MCF 10A (cell line): ENCODE measurements around the gene C3orf33. TPM values are rescaled to one million over a fixed set of nuclear protein-coding genes. Genes with fewer than 3 reads are reported as not detected.

Experiments used
- BruUV-seq: library from RNA; stranded (reverse); fragments of 400-500 nt; replicated peaks from 2 replicates; lab custom pipeline; 2021; lab: Mats Ljungman, UMichigan
- CTCF ChIA-PET: fragments of 300-600 bp; sonication (Branson Sonifier 250); formaldehyde crosslinking; extraction: SDS; loops from one replicate; lab custom pipeline; 2021; ENCODE audit warnings: antibody characterized with exemption, inconsistent platforms; lab: Yijun Ruan, JAX
- POLR2A ChIA-PET: fragments of 300-600, 350-650 bp; sonication (Branson Sonifier 250); formaldehyde crosslinking; extraction: SDS; loops from one replicate; lab custom pipeline; 2020; ENCODE audit warnings: antibody characterized with exemption, inconsistent platforms; lab: Yijun Ruan, JAX
- DNase-seq: peaks from one replicate; pipeline ENCODE4 v3.0.0-alpha.2; 2018; ENCODE audit not compliant: unreplicated experiment
- H3K27ac Mint-ChIP-seq: one replicate; pipeline ENCODE4 v1.8.0; 2022; ENCODE audit warnings: mild to moderate bottlenecking, low read depth, mixed read lengths; ENCODE audit not compliant: unreplicated experiment
- H3K27me3 Mint-ChIP-seq: one replicate; pipeline ENCODE4 v1.8.0; 2022; ENCODE audit warnings: mixed read lengths; ENCODE audit not compliant: insufficient read depth, unreplicated experiment
- H3K36me3 Mint-ChIP-seq: one replicate; pipeline ENCODE4 v1.8.0; 2022; ENCODE audit warnings: mild to moderate bottlenecking, moderate library complexity, mixed read lengths; ENCODE audit not compliant: insufficient read depth, unreplicated experiment
- H3K4me1 Mint-ChIP-seq: one replicate; pipeline ENCODE4 v1.8.0; 2022; ENCODE audit warnings: mixed read lengths; ENCODE audit not compliant: insufficient read depth, unreplicated experiment
- H3K4me3 Mint-ChIP-seq: one replicate; pipeline ENCODE4 v1.8.0; 2022; ENCODE audit warnings: mild to moderate bottlenecking, moderate library complexity, mixed read lengths; ENCODE audit not compliant: unreplicated experiment
- H3K9me3 Mint-ChIP-seq: one replicate; pipeline ENCODE4 v1.8.0; 2022; ENCODE audit warnings: mixed read lengths; ENCODE audit not compliant: unreplicated experiment
- CTCF ChIP-seq: fragments of 200-600 bp; IDR thresholded peaks from one replicate; pipeline ENCODE4 v1.8.0; 2022; ENCODE audit warnings: antibody characterized with exemption, mild to moderate bottlenecking; ENCODE audit not compliant: unreplicated experiment
- intact Hi-C: fragments of 100-400 bp; cut with micrococcal nuclease; formaldehyde crosslinking; loops from 2 replicates; pipeline ENCODE4 v1.14.1; 2022
- total RNA-seq: library from RNA; stranded (reverse); gene quantifications from 2 replicates; pipeline ENCODE4 v1.2.3, GENCODE V29; 2022

Gene C3orf33
- total RNA-seq, 1 experiment from 2014 or later, result 3.6 TPM

- DNase-seq, result peak; percentile 73
- POLR2A ChIA-PET, result interaction anchor here (0.7 kb wide), 1 partner anchor 61 kb away, joined by 3 read pairs; no protein-coding TSS in a partner anchor
- no peaks in the 10 kb centered on the region for H3K9me3 Mint-ChIP-seq
- no peaks in the 10 kb centered on the region for H3K36me3 Mint-ChIP-seq
- peaks cover 24% of the 10 kb centered on the region for H3K27me3 Mint-ChIP-seq
- BruUV-seq, result no TSS peak
- H3K4me1 Mint-ChIP-seq, result peaks cover 5% of the 10 kb centered on the region
- intact Hi-C loops, result no loop called here
- peak within 1 kb of the TSS; percentile 78 for H3K4me3 Mint-ChIP-seq
- no peak for TF ChIP-seq CTCF
- H3K27ac Mint-ChIP-seq, result peak within 1 kb of the TSS; percentile 64
- CTCF ChIA-PET, result interaction anchor here (0.6 kb wide), 2 partner anchors 25 to 33 kb away, joined by 3 read pairs; no protein-coding TSS in a partner anchor
Measured at GRCh38 chr3:155744626-155745324, 61.3 kb downstream of the C3orf33 start, which contains the start of gene PLCH1. PLCH1 (minus strand) TSS chr3:155745071; CDS start chr3:155704224, 40,847 bp downstream.

DNA sequence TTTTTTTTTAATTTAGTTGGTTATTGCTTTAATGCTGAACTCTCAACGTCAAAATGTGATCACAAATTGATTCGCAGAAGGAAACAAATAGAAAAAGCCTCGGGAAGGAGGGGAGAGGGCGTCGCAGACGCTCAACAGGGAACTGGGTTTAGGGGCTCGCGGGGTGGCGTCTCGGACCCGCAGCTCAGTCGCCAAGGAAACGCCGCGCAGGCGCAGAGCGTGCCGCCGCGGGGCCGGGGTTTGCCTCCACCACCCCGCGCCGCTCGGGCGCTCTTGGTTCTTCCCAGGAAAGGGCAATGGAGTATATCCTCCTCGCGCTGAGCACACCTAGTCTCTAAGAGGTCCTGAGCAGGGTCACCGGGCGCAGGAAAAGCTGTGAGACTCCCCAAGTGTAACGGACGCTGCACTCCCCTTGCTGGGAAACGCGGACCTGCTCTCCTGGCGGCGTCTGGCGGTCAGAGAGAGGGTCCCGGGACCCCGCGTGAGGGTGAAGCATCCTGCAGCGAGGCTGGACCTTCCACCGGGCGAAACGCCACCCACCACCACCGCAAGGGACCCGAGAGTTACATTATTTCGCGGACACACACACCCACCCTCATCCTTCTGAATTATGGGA lies 62.0 kb downstream of the C3orf33 start:
- CTCF ChIA-PET, result interaction anchor here (0.6 to 1.7 kb wide), 3 partner anchors 32 to 63 kb away, joined by 3 to 4 read pairs (median 4); no protein-coding TSS in a partner anchor
- DNase-seq, result peak; percentile 47
- Mint-ChIP-seq H3K27me3 (peaks cover 24% of the 10 kb centered on the region), H3K9me3 (no peaks in the 10 kb centered on the region), H3K4me1 (peaks cover 5% of the 10 kb centered on the region), H3K27ac (peak overlapping the region; percentile 64), H3K36me3 (no peaks in the 10 kb centered on the region), H3K4me3 (peak overlapping the region; percentile 78)
- POLR2A ChIA-PET, result interaction anchor here (0.7 kb wide), 1 partner anchor 61 kb away, joined by 3 read pairs; no protein-coding TSS in a partner anchor
- BruUV-seq, result no TSS peak
- intact Hi-C loops, result no loop called here
- TF ChIP-seq CTCF, result no peak

DNA sequence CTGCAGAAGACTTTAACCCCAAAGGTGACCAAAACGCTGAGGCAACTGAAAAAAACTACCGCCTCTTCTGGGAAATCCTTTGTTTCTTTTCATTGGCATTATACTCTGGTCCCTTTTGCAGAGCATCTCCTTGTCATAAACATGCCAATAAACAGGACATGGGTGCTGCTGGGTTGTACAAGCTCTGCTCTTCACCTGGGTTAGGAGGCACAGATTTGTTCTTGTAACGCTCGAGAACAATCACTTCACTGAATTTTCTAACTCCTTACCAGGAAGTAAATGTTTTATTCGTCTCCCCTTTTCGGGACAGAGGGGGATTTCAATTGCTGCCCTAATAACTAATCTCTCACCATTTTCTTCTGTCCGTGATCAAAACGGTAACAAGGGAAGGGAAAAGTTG lies 62.5 kb downstream of the C3orf33 start:
- BruUV-seq, result no TSS peak
- H3K27ac Mint-ChIP-seq, result peak overlapping the region; percentile 64
- no peak for TF ChIP-seq CTCF
- H3K27me3 Mint-ChIP-seq, result peaks cover 24% of the 10 kb centered on the region
- peaks cover under 1% of the 10 kb centered on the region for H3K4me1 Mint-ChIP-seq
- POLR2A ChIA-PET, result no interaction called here
- H3K4me3 Mint-ChIP-seq, result peak overlapping the region; percentile 78
- CTCF ChIA-PET, result interaction anchor here (0.7 to 1.7 kb wide), 2 partner anchors 62 to 63 kb away, joined by 4 read pairs; no protein-coding TSS in a partner anchor
- intact Hi-C loops, result no loop called here
- H3K36me3 Mint-ChIP-seq, result no peaks in the 10 kb centered on the region
- H3K9me3 Mint-ChIP-seq, result no peaks in the 10 kb centered on the region
- DNase-seq, result peak; percentile 9
